ENCODE data around the gene PARP16. TPM values are rescaled to one million over a fixed set of nuclear protein-coding genes. Genes with fewer than 3 reads are reported as not detected.

Gene PARP16
- total and polyA plus RNA-seq, 2 experiments from 2014 or later, result 3.6 to 4.1 TPM

DNA sequence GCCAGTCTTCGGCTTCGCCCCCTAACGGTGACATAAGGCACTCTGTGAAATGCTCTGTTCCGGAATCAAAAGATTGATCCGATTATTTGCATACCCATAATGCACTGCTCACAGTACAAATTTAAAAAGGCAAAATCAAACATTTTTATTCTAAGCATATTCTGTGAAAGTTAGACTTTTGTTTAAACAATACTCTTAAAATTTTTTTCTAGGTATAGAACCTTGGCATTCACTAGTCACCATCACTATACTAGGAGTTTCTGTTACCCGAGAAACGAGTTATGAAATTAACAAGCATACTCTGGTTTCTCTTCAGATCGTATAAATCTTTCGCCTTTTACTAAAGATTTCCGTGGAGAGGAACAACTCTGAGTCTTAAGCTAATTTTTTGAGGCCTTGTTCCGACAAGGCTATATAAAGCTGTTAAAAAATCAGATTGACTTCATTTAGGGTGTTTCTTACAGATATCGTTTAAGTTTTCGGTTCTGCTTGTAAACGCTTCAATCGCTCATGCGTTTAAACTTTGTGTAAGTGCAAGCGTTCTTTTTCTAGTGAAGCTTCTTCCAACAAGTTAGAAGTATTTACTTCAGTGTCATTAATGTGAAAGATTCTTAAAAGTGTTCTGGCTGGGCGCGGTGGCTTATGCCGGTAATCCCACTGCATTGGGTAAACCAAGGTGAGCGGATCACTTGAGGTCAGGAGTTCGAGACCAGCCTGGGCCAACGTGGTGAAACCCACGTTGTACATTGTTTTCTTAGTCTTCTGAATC lies 17.9 kb upstream of the PARP16 start, which contains the start of gene RNU5B-1 (continued):
- TF ChIP-seq, protein P1, sequence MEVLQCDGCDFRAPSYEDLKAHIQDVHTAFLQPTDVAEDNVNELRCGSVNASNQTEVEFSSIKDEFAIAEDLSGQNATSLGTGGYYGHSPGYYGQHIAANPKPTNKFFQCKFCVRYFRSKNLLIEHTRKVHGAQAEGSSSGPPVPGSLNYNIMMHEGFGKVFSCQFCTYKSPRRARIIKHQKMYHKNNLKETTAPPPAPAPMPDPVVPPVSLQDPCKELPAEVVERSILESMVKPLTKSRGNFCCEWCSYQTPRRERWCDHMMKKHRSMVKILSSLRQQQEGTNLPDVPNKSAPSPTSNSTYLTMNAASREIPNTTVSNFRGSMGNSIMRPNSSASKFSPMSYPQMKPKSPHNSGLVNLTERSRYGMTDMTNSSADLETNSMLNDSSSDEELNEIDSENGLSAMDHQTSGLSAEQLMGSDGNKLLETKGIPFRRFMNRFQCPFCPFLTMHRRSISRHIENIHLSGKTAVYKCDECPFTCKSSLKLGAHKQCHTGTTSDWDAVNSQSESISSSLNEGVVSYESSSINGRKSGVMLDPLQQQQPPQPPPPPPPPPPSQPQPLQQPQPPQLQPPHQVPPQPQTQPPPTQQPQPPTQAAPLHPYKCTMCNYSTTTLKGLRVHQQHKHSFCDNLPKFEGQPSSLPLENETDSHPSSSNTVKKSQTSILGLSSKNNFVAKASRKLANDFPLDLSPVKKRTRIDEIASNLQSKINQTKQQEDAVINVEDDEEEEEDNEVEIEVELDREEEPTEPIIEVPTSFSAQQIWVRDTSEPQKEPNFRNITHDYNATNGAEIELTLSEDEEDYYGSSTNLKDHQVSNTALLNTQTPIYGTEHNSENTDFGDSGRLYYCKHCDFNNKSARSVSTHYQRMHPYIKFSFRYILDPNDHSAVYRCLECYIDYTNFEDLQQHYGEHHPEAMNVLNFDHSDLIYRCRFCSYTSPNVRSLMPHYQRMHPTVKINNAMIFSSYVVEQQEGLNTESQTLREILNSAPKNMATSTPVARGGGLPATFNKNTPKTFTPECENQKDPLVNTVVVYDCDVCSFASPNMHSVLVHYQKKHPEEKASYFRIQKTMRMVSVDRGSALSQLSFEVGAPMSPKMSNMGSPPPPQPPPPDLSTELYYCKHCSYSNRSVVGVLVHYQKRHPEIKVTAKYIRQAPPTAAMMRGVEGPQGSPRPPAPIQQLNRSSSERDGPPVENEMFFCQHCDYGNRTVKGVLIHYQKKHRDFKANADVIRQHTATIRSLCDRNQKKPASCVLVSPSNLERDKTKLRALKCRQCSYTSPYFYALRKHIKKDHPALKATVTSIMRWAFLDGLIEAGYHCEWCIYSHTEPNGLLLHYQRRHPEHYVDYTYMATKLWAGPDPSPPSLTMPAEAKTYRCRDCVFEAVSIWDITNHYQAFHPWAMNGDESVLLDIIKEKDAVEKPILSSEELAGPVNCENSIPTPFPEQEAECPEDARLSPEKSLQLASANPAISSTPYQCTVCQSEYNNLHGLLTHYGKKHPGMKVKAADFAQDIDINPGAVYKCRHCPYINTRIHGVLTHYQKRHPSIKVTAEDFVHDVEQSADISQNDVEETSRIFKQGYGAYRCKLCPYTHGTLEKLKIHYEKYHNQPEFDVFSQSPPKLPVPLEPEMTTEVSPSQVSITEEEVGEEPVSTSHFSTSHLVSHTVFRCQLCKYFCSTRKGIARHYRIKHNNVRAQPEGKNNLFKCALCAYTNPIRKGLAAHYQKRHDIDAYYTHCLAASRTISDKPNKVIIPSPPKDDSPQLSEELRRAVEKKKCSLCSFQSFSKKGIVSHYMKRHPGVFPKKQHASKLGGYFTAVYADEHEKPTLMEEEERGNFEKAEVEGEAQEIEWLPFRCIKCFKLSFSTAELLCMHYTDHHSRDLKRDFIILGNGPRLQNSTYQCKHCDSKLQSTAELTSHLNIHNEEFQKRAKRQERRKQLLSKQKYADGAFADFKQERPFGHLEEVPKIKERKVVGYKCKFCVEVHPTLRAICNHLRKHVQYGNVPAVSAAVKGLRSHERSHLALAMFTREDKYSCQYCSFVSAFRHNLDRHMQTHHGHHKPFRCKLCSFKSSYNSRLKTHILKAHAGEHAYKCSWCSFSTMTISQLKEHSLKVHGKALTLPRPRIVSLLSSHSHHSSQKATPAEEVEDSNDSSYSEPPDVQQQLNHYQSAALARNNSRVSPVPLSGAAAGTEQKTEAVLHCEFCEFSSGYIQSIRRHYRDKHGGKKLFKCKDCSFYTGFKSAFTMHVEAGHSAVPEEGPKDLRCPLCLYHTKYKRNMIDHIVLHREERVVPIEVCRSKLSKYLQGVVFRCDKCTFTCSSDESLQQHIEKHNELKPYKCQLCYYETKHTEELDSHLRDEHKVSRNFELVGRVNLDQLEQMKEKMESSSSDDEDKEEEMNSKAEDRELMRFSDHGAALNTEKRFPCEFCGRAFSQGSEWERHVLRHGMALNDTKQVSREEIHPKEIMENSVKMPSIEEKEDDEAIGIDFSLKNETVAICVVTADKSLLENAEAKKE (CRISPR knock-in tag; IDR thresholded peaks at IDR 0.05), result peak; percentile 85; the same call in 1 of the 2 replicates
- TF ChIP-seq EZH2 (IDR thresholded peaks at IDR 0.05; ENCODE audit: low read depth, unreplicated experiment), result no peak
- TF ChIP-seq, protein P2, sequence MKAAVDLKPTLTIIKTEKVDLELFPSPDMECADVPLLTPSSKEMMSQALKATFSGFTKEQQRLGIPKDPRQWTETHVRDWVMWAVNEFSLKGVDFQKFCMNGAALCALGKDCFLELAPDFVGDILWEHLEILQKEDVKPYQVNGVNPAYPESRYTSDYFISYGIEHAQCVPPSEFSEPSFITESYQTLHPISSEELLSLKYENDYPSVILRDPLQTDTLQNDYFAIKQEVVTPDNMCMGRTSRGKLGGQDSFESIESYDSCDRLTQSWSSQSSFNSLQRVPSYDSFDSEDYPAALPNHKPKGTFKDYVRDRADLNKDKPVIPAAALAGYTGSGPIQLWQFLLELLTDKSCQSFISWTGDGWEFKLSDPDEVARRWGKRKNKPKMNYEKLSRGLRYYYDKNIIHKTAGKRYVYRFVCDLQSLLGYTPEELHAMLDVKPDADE (IDR thresholded peaks at IDR 0.05), result peak; percentile 91
- TF ChIP-seq STAT1 (IDR thresholded peaks at IDR 0.05; ENCODE audit: unreplicated experiment), result no peak
- TF ChIP-seq, protein P3, sequence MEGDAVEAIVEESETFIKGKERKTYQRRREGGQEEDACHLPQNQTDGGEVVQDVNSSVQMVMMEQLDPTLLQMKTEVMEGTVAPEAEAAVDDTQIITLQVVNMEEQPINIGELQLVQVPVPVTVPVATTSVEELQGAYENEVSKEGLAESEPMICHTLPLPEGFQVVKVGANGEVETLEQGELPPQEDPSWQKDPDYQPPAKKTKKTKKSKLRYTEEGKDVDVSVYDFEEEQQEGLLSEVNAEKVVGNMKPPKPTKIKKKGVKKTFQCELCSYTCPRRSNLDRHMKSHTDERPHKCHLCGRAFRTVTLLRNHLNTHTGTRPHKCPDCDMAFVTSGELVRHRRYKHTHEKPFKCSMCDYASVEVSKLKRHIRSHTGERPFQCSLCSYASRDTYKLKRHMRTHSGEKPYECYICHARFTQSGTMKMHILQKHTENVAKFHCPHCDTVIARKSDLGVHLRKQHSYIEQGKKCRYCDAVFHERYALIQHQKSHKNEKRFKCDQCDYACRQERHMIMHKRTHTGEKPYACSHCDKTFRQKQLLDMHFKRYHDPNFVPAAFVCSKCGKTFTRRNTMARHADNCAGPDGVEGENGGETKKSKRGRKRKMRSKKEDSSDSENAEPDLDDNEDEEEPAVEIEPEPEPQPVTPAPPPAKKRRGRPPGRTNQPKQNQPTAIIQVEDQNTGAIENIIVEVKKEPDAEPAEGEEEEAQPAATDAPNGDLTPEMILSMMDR (conservative IDR thresholded peaks at IDR 0.05; ENCODE audit: low read depth in 2 of 2), result peak; percentile 79 to 92
- no peak for TF ChIP-seq EZH2phosphoT487 (IDR thresholded peaks at IDR 0.05; ENCODE audit: unreplicated experiment)
- TF ChIP-seq ZNF114 (CRISPR knock-in tag; IDR thresholded peaks at IDR 0.05), result peak; percentile 90
